Cerebellar cortex (tissue), 1 donor: Measurements from ENCODE around the gene MIPEP.
A peak's percentile ranks its signal among the peaks of the same experiment; 100 is the strongest.

Experiments
- DNase-seq: peaks from one replicate; pipeline ENCODE4 v3.0.0-alpha.2; 2015; ENCODE audit warnings: low spot score

The MIPEP gene

GRCh38 chr13:23715092-23715761, 174.0 kb downstream of the MIPEP start:
- DNase-seq, result no peak

DNA sequence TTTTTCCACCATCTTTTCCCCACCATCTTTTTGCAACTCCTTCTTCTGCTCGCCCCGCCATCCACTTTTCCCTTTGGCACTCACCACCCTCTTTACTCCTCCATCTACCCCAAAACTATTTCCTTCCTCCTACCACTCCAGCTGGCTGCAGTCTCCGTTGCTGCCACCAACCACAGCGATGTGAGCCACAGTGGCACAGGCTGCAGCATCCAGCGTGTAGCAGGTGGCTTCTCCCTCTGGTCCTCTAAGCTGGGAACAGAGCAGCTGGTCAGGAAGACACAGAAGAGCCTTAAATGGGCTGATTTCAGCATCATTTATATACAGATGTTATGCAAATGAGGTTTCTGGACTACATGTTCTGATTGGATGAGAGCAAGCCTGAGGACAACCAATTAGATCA, 174.5 kb downstream of the MIPEP start:
- no peak for DNase-seq

- no peak for DNase-seq
Observed at GRCh38 chr13:23711355-23711754, 177.8 kb downstream of the MIPEP start.

- no peak for DNase-seq
Observed at GRCh38 chr13:23710366-23710765, 178.8 kb downstream of the MIPEP start.

- DNase-seq, result no peak
Observed at GRCh38 chr13:23709536-23709935, 179.7 kb downstream of the MIPEP start.

- DNase-seq, result peak; percentile 14
Observed at GRCh38 chr13:23707674-23708073, 181.5 kb downstream of the MIPEP start.

- DNase-seq, result no peak
Observed at GRCh38 chr13:23705583-23705982, 183.6 kb downstream of the MIPEP start.

- no peak for DNase-seq
Observed at GRCh38 chr13:23703246-23703860, 185.8 kb downstream of the MIPEP start.

DNA sequence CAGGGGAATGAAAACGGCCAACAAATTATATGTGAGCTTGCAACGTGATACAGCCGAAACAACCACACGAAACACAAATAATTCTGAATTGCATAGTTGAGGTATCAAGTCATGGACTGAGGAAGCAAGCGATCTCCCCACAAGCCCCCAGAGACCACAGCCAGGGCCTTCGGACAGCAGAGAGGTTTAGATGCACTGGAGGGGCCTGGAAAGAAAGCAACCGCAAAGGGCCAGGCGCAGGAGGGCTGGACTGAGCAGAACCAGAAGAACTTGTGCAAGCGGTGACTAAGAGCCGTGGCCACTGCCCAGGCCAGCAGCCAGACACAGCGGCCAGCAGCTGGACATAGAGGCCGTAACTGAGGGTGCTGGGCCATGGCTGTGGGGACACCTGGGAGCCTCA, 187.6 kb downstream of the MIPEP start:
- no peak for DNase-seq

- no peak for DNase-seq
Observed at GRCh38 chr13:23701186-23701585, 188.0 kb downstream of the MIPEP start.

GRCh38 chr13:23699271-23699670, 189.9 kb downstream of the MIPEP start:
- no peak for DNase-seq

DNA sequence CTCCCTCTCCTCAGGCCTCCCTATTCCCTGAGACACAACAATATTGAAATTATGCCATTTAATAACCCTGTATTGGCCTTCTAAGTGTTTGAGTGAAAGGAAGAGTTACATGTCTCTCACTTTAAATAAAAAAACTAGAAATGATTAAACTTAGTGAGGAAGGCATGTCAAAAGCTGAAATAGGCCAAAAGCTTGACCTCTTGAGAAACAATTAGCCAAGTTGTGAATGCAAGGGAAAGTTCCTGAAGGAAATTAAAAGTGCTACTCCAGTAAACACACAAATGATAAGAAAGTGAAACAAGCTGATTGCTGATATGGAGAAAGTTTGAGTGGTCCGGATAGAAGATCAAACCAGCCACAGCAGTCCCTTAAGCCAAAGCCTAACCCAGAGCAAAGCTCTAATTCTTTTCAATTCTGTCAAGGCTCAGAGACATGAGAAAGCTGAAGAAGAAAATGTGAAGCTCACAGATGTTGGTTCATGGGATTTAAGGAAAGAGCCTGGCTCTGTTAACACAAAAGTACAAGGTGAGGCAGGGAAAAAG, 191.4 kb downstream of the MIPEP start:
- DNase-seq, result no peak

DNA sequence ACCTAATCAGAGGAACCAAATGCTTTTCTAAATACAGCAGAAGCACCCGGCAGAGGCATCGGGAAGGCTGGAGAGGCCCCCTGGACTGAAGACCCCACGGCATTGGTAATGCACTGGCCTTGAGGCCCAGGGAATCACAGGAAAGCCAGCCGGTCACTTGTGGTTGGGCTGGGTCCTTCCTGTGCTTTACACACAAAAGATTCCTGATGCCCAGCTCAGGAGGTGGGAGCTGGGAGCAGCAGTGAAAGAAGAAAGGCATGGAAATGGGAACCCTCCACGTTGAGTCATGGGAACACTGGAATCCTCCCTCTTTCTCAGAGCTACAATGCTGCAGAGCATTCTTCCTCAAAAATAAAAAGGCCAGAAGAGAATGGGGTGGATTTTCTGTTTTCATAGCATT, 192.6 kb downstream of the MIPEP start:
- DNase-seq, result no peak

DNA sequence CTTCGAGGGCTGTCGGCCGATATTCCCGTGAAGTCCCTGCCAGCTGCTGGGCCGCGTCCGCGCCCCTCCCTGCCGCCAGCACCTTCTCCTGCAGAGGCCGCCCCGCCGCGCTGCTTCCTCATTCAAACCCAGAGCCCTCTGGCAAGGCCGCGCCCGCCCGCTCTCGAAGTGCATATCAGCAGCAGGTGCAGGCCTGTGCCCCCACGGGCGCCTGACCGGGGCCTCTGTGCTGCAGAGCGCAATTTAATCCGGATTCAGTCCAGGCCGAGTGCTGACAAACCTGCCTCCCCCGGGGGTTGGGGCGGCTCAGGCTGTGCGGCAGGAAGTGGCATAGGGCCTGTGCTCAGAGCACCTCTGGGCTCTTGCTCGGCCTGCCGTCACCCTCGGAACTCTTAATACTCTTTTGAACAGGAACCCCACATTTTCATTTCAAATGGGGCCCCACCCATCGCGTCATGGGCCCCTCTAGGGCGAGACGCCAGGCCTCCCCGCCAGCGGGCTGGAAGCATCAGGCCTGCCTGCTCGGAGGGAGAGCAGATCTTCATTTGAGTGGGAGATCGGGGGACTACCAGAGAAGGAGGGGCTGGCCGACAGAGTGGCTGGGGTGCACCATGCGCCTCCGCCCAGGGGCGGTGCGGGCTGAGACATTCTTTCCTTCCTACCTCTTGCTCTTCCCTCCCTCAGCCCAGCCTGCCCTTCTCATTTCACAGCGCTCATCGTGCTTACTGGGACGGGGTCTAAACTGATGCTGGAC, 193.3 kb downstream of the MIPEP start:
- no peak for DNase-seq

DNA sequence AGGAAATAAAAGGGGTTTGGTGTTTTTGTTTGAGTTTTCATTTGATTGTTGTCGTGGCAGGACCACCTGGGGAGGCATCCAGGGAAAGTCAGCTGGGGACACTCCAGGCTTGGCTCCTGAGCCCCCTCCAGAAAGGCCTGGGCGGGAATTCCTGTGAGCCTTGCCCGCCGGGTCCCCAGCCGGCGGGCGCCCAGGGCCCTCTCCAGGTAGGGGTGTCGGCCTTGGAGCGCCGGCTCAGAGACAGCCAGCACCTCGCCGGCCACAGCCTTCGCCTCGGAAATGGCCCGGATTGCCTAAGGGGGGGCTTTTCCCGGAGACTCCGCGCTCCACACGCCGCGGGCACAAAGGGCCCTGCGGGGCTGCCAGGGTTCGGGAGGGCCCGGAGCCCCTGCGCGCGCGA, 194.0 kb downstream of the MIPEP start:
- no peak for DNase-seq

DNA sequence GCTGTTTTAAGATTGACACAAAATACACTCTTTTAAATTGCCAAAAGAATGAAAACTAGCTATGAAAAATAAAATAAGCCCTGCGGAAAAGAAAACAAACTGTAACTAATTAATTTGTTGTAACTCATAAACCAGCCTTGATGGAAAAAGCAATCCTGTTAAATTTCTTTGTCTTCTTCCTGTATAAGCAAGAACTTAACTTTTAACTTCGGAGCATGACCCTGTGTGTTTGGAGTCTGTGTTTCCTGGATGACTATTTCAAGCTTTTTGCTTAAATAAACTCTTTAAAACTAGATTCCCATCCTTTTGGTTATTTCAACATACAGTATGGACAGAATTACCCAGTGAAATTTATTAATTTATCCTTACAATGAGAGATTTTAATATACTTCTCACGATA, 196.4 kb downstream of the MIPEP start:
- no peak for DNase-seq

DNA sequence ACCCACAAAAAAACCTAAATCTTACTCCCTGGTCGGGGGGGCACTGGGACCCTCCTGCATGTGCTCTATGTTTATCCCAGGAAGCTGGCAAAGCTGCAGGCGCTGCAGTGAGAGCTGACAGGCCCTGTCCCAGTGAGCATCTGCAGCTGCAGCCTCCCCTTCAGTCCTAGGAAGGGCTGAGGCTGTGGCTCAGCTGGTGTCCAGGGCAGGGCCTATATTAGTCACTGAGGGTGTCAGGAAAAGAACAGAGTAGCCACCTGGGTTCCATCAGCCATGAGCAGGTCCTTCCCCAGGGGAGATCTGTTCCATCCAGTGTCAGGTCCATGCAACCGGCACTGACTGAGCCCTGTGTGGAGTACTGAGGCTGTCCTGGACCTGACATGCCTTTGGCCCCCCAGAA, 198.5 kb downstream of the MIPEP start:
- no peak for DNase-seq

GRCh38 chr13:23688336-23688735, 200.9 kb downstream of the MIPEP start:
- no peak for DNase-seq

GRCh38 chr13:23687614-23688013, 201.6 kb downstream of the MIPEP start:
- DNase-seq, result no peak

DNA sequence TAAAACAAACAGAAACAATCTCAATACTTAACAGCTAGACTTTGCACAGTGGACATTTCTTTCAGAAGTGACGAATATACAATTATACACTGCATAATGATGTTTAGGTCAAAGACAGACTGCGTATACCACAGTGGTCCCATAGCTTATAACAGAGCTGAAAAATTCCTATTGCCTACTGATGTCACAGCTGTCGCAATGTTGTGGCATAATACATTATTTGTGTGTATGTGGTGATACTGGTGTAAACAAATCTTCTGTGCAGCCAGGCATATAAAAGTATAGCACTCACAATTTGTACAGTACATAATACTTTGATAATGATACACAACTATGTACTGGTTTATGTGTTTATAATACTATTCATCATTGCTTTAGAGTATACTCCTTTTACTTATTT, 202.3 kb downstream of the MIPEP start:
- DNase-seq, result no peak

DNA sequence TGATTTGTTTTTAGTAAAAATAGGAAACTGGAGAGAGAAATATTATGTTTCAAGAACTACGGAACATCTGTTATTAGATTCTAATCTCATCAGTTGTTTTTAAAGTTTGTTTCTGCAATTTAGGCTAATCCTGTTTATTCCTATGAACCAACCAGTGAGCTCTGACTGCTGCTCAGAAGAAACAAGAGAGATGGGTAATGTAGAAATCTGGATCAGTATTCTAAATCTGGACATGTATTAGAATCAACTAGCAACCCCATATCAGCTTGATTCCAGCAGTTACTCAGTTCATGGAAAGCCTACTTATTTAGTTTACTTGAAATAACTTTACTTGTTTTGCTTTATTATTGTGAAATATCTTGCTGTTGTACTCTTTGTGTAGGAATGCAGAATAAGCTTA, 203.8 kb downstream of the MIPEP start:
- DNase-seq, result no peak

- DNase-seq, result no peak
Observed at GRCh38 chr13:23684647-23685046, 204.6 kb downstream of the MIPEP start.

- DNase-seq, result no peak
Observed at GRCh38 chr13:23683084-23683483, 206.1 kb downstream of the MIPEP start.
